GM12878 (cell line): ENCODE data around the gene MYO1E. TPM values are rescaled to one million over a fixed set of nuclear protein-coding genes. Genes with fewer than 3 reads are reported as not detected.

Source experiments
- ATAC-seq: fragments of 200-7000 bp; cut with Tn5 transposase; 3 replicates; pipeline ENCODE4 v1.9.1; 2020; ENCODE audit warnings: mild to moderate bottlenecking, moderate library complexity
- BruUV-seq: library from RNA; stranded (reverse); fragments of 400-500 nt; replicated peaks from 2 replicates; lab custom pipeline; 2021; lab: Mats Ljungman, UMichigan
- CTCF ChIA-PET: fragments of 300-600 bp; sonication (Branson Sonifier 250); formaldehyde crosslinking; extraction: SDS; loops from one replicate; lab custom pipeline; 2021; ENCODE audit warnings: inconsistent platforms; lab: Yijun Ruan, JAX
- POLR2A ChIA-PET: fragments of 350-600 bp; formaldehyde crosslinking; extraction: SDS; loops from one replicate; lab custom pipeline; 2021; ENCODE audit warnings: inconsistent platforms; lab: Charles Lee
- RAD21 ChIA-PET: fragments of 300-600 bp; sonication (Branson Sonifier 250); formaldehyde crosslinking; loops from one replicate; lab custom pipeline; 2023; ENCODE audit warnings: antibody characterized with exemption; ENCODE audit not compliant: unreplicated experiment; lab: Charles Lee
- SMC1A ChIA-PET: fragments of 300-600 bp; sonication (Branson Sonifier 250); formaldehyde crosslinking; loops from one replicate; lab custom pipeline; 2023; ENCODE audit not compliant: unreplicated experiment, uncharacterized antibody; lab: Charles Lee
- DNase-seq: peaks from one replicate; pipeline ENCODE4 v3.0.0-alpha.2; 2011; ENCODE audit warnings: low read depth, low spot score
- FAIRE-seq: peaks from 3 replicates; lab custom pipeline; 2011; peaks lifted over from hg19 to GRCh38; lab: Jason Lieb, UNC
- H2AFZ ChIP-seq: 2 replicates; pipeline ENCODE4 v1.6.0; 2011; ENCODE audit warnings: low read depth, low read length, control low read depth; ENCODE audit not compliant: control insufficient read depth
- H3K27ac ChIP-seq: 2 replicates; pipeline ENCODE4 v1.5.1; 2011; ENCODE audit warnings: control low read depth; ENCODE audit not compliant: control insufficient read depth, insufficient read depth
- H3K27me3 ChIP-seq, 2 experiments: replicated peaks in 1 of 2; 2 replicates each; pipeline versions ENCODE4 v1.6.0 to v1.6.1; 2011; ENCODE audit warnings: low read length in 1 of 2; ENCODE audit not compliant: control insufficient read depth in 2 of 2, insufficient read depth in 2 of 2
- H3K36me3 ChIP-seq, 2 experiments: 2 replicates each; pipeline ENCODE4 v1.5.1; 2011; ENCODE audit warnings: low read length in 1 of 2; ENCODE audit not compliant: control insufficient read depth in 2 of 2, insufficient read depth in 2 of 2
- H3K4me1 ChIP-seq: 2 replicates; pipeline ENCODE4 v1.6.1; 2011; ENCODE audit warnings: mild to moderate bottlenecking, low read length, moderate library complexity, mixed read lengths; ENCODE audit not compliant: control insufficient read depth, insufficient read depth
- H3K4me2 ChIP-seq: 2 replicates; pipeline ENCODE4 v1.6.0; 2011; ENCODE audit warnings: control low read depth; ENCODE audit not compliant: control insufficient read depth, insufficient read depth
- H3K4me3 ChIP-seq: fragments of 200-600 bp; sonication (generic); 2 replicates; pipeline ENCODE4 v1.5.1; 2016
- H3K79me2 ChIP-seq: 2 replicates; pipeline ENCODE4 v1.6.0; 2011; ENCODE audit warnings: low read length; ENCODE audit not compliant: control insufficient read depth, insufficient read depth
- H3K9ac ChIP-seq: 2 replicates; pipeline ENCODE4 v1.8.0; 2011; ENCODE audit warnings: low read length, control low read depth, mixed read lengths; ENCODE audit not compliant: control insufficient read depth, insufficient read depth
- H3K9me3 ChIP-seq: replicated peaks from 3 replicates; pipeline ENCODE4 v1.5.1; 2011; ENCODE audit warnings: mild to moderate bottlenecking, low read length; ENCODE audit not compliant: control insufficient read depth, insufficient read depth
- H4K20me1 ChIP-seq: 2 replicates; pipeline ENCODE4 v1.6.0; 2011; ENCODE audit not compliant: control insufficient read depth, insufficient read depth
- E4F1 ChIP-seq: fragments of 450-650 bp; IDR thresholded peaks from 2 replicates; pipeline ENCODE4 v1.6.1; 2018; ENCODE audit warnings: borderline replicate concordance, mild to moderate bottlenecking; ENCODE audit not compliant: partially characterized antibody
- FOS ChIP-seq: IDR thresholded peaks from 3 replicates; pipeline ENCODE4 v1.6.1; 2011; ENCODE audit warnings: borderline replicate concordance; ENCODE audit not compliant: insufficient read length; ENCODE audit errors: extremely low read depth
- HDAC2 ChIP-seq: fragments of 200-600 bp; sonication (generic); IDR thresholded peaks from 2 replicates; pipeline ENCODE4 v1.6.1; 2017
- RUNX3 ChIP-seq: IDR thresholded peaks from 2 replicates; pipeline ENCODE4 v1.6.1; 2012; ENCODE audit warnings: low read length, inconsistent platforms
- SREBF1 ChIP-seq: IDR thresholded peaks from 2 replicates; pipeline ENCODE4 v1.6.1; 2012; ENCODE audit warnings: mild to moderate bottlenecking, low read length
- ZNF24 ChIP-seq: fragments of 450-650 bp; IDR thresholded peaks from 2 replicates; pipeline ENCODE4 v1.6.1; 2017; ENCODE audit warnings: antibody characterized with exemption, mild to moderate bottlenecking
- WGBS: methylation state at CpG from one replicate; pipeline ENCODE4 v1.1.6; 2016; ENCODE audit warnings: low lambda C conversion rate; ENCODE audit not compliant: insufficient replicate concordance, insufficient coverage; ENCODE audit errors: missing lambda C conversion rate; 5-methylcytosine and 5-hydroxymethylcytosine counted together
- in situ Hi-C: fragments of 300-500 bp; cut with MboI; formaldehyde crosslinking; loops from 9 replicates; pipeline ENCODE4 v1.14.3; 2018; ENCODE audit warnings: mixed read lengths
- intact Hi-C: fragments of 100-400 bp; cut with micrococcal nuclease; formaldehyde crosslinking; loops from one replicate; pipeline ENCODE4 v1.14.2; 2022; ENCODE audit not compliant: unreplicated experiment
- polyA plus RNA-seq, 11 experiments: library from polyadenylated mRNA; depleted of rRNA in 4 of 11; unstranded in 6 of 11; stranded (reverse) in 5 of 11; fragments of >200 nt; fragmentation: Nextera tagmentation in 4 of 11; fragmentation: Illumina TruSeq in 1 of 11; extraction: Ambion mirVana in 4 of 11; extraction: Trizol in 1 of 11; gene quantifications; 1 replicate in 1 of 11; 2 replicates in 10 of 11; pipeline versions ENCODE4 v1.2.1 to v1.2.3, GENCODE V29; 2011 to 2016; ENCODE audit warnings: inconsistent platforms in 2 of 11, missing spikeins in 2 of 11, low read depth in 1 of 11
- total RNA-seq, 4 experiments: library from RNA; depleted of rRNA in 3 of 4; stranded (reverse); fragments of >200 nt in 3 of 4; fragmentation: Illumina TruSeq in 1 of 4; extraction: Trizol in 1 of 4; gene quantifications; 2 replicates each; pipeline versions ENCODE4 v1.2.1 to v1.2.3, GENCODE V29; 2013 to 2021

The MYO1E gene
- total and polyA plus RNA-seq, 10 of the 15 experiments (the other 5 are each of a cell fraction or from before 2014, with no cell fraction given), result 10.3 to 266 (median 64.9) TPM

- ATAC-seq, result peak; percentile 16
- Histone ChIP-seq H4K20me1 (peaks cover 4% of the 10 kb centered on the region; the same call in 1 of the 2 replicates), H3K36me3 (peaks cover 1 to 9% of the 10 kb centered on the region in 2 experiments; a peak in 3 of 4 replicates), H3K27ac (peak overlapping the region; percentile 63), H2AFZ (no peak overlapping the region), H3K4me3 (peak overlapping the region; percentile 54), H3K9me3 (no peaks in the 10 kb centered on the region; the same call in 2 of the 3 replicates), H3K4me1 (peaks cover 62% of the 10 kb centered on the region), H3K27me3 (no peaks in the 10 kb centered on the region), H3K4me2 (peak overlapping the region; percentile 70), H3K79me2 (peaks cover 89% of the 10 kb centered on the region), H3K9ac (peak overlapping the region; percentile 8; the same call in 1 of the 2 replicates)
- 71% methylated on average over 8 of the region's 8 CpGs for WGBS
- in situ Hi-C loops, result no loop called here
- DNase-seq, result no peak
- ChIA-PET CTCF (interaction anchor here (1.6 to 1.8 kb wide), 2 partner anchors 11 to 13 kb away, joined by 4 to 5 read pairs; no protein-coding TSS in a partner anchor), SMC1A (interaction anchor here (0.6 to 1.7 kb wide), 6 partner anchors 13 to 58 kb away, joined by 3 to 7 read pairs (median 4); no protein-coding TSS in a partner anchor), POLR2A (interaction anchor here (1.4 kb wide), 1 partner anchor 110 kb away, joined by 5 read pairs; no protein-coding TSS in a partner anchor), RAD21 (interaction anchor here (1.0 to 1.5 kb wide), 3 partner anchors 13 to 21 kb away, joined by 3 read pairs; no protein-coding TSS in a partner anchor)
- no TSS peak for BruUV-seq
- intact Hi-C loops, result no loop called here
- TF ChIP-seq HDAC2 (no peak), SREBF1 (no peak), FOS (no peak), ZNF24 (0 out of 2 replicates have a peak, but pooled peaks have one; percentile 34), RUNX3 (peak; percentile 32), E4F1 (no peak)
- FAIRE-seq, result no peak
These were observed 18.1 kb downstream of the MYO1E start for GRCh38 chr15:59354417-59355031.
